Stimulated activated CD8-positive, alpha-beta memory T cell treated with anti-CD3 and anti-CD28 coated beads, Interleukin-2, amount 100 ng/mL, for 1 hour (primary cell): Measurements from ENCODE around the gene PHLDB3.
"Not testable (repeated sequence)": the region's sequence is repeated elsewhere in the genome, so short reads cannot be mapped to it uniquely, and the experiment has no call there.

ENCODE experiments used
- DNase-seq, 2 donors: peaks; one replicate each; pipeline ENCODE4 v3.0.0-alpha.2; 2020; ENCODE audit warnings: low read depth in 2 of 2

The PHLDB3 gene

DNA sequence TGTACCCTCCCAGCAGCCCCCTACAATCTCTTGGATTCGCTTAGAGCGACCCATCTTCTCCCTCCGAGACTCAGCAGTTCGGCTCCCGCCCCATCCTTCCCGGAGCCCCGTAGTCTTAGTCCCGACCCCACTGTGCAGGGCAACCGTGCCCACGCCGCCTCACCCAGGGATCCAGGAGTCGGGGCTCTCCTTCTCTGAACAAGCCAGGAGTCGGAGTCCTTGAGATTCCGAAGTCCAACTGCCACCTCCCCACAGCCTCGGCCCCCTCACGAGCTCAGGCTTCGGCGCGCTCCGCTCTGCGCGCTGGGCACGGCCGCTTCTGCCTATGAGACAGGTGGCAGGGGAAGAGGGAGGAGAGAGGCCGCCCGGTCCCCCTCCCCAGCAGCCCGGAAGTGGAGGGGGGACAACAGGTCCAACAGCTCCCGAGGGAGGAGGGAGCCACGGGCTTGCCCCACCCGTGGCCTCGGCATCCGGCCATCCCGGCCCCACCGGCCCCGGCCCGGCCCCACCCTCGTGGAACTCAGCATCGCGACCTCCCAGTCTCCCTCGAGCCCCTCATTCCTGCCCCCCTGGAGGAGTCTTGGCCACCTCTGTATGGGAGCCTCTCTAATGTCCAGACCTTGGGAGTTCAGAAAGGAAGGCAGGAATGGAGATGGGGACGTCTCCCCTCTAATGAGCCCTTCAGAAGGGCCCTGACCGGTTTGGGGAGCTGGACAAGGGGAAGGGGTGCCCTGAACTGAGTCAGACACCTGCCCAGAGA, at the start of gene PHLDB3:
PHLDB3 (minus strand) TSS at position 321 of the 760 bp plus-strand sequence. CDS start 628 bp downstream, outside the sequence.
- peak in 1 of 2 donors; percentile 10 for DNase-seq

GRCh38 chr19:43553656-43554055, 49.1 kb upstream of the PHLDB3 start:
- DNase-seq: no peak

GRCh38 chr19:43552616-43553015, 48.1 kb upstream of the PHLDB3 start:
- no peak for DNase-seq

GRCh38 chr19:43552198-43552450, 47.6 kb upstream of the PHLDB3 start:
- no peak for DNase-seq

GRCh38 chr19:43551399-43552197, 47.1 kb upstream of the PHLDB3 start:
- no peak for DNase-seq

DNA sequence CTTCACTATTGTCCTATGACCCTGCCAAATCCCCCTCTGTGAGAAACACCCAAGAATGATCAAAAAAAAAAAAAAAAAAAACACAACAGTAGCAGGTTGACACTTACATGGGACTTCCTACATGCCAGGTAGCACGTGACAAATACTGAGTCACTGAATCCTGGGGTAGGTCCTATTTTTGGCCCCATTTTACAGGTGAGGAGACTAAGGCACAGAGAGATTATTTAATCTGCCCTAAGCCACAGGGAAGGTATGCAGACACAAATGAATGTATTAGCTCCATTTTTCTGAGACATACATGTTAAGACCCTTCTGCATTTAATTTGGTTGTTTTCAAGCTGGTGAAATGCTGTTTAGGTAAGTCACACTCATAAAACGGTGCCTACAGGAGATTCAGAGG, 44.2 kb upstream of the PHLDB3 start:
- DNase-seq: no peak

DNA sequence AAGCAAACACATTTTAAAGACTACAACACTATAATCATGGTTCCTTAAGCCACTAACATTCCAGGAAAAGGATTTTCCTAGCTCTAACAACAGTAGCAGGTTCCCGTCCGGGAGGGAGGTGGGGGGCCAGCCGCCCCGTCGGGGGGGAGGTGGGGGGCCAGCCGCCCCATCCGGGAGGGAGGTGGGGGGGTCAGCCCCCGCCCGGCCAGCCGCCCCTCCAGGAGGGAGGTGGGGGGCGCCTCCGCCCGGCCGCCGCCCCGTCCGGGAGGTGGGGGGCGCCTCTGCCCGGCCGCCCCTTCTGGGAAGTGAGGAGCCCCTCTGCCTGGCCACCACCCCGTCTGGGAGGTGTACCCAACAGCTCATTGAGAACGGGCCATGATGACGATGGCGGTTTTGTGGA, 43.4 kb upstream of the PHLDB3 start:
- not testable (repeated sequence) for DNase-seq

DNA sequence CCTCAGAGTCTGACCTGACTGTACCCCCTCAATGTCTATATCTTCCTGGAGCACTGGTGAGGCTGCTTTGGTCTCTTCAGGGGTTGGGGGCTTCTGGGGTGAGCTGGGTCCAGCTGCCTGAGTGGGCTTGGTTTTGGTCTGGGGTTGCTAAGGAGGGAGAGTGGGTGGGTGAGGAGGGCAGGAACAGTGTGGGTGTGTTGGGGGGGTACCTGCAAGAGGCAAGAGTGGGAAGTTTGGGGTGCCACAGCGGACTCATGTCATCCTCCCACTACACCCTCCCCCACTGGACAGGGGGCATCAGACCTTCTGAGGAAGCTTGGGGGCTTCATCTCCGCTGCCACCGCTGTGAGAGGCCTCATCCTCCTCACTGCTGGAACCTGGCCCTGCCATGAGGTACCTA, 42.0 kb upstream of the PHLDB3 start:
- DNase-seq: no peak

DNA sequence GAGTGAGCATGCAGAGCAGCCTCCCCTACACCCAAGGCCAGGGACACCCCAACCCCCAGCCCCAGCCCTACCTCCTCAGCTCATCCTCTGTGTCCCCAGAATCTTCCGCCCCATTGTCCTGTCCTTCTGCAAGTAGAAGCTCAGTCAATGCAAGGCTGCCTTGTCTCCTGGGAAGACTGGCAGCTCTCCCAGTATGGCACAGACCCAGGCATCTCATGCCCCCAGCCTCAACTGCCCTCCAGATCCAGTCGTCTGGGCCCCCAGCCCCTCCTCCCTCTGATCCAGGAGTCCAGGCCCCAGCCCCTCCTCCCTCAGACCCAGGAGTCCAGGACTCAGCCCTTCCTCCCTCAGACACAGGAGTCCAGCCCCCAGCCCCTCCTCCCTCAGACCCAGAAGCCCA, 41.4 kb upstream of the PHLDB3 start:
- DNase-seq: no peak

GRCh38 chr19:43545276-43545675, 40.7 kb upstream of the PHLDB3 start:
- DNase-seq: no peak

DNA sequence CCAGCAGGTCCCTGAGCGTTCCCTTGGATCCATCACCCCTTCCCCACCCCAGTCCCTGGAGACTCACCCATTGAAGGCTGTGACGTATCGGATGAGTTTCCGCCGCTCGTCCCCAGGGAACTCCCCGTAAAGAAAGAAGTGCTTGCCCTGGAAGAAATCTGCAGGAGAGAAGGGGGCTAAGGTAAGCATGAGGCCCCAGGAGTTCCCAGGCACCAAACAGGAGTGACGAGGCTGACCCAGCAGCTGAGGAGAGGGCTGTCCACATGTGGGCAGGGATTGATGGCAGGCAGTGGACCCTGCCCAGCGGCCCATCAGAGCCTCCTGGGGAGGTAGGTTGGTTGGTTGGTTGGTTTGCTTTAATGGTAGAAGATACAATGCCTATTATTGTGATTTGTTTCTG, 39.5 kb upstream of the PHLDB3 start:
- DNase-seq: no peak

GRCh38 chr19:43541920-43542650, 37.5 kb upstream of the PHLDB3 start:
- no peak for DNase-seq

- no peak for DNase-seq
Observed at GRCh38 chr19:43540381-43540780, 35.8 kb upstream of the PHLDB3 start.

DNA sequence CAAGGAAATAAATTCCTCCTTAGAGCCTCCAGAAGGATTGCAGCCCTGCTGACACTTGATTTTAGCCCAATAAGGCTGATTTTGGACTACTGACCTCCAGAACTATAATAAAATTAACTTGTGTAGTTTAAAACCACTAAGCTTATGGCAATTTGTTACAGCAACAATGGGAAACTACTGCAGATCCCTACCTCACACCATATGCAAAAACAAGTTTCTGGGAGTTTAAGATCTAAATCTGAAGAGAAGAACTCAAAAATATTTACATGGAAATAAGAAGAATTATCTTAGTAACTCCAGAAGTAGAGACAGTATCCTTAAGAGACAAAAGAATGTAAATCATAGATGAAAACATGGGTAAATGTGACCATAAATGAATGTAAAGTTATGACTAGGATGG, 34.4 kb upstream of the PHLDB3 start:
- DNase-seq: no peak

DNA sequence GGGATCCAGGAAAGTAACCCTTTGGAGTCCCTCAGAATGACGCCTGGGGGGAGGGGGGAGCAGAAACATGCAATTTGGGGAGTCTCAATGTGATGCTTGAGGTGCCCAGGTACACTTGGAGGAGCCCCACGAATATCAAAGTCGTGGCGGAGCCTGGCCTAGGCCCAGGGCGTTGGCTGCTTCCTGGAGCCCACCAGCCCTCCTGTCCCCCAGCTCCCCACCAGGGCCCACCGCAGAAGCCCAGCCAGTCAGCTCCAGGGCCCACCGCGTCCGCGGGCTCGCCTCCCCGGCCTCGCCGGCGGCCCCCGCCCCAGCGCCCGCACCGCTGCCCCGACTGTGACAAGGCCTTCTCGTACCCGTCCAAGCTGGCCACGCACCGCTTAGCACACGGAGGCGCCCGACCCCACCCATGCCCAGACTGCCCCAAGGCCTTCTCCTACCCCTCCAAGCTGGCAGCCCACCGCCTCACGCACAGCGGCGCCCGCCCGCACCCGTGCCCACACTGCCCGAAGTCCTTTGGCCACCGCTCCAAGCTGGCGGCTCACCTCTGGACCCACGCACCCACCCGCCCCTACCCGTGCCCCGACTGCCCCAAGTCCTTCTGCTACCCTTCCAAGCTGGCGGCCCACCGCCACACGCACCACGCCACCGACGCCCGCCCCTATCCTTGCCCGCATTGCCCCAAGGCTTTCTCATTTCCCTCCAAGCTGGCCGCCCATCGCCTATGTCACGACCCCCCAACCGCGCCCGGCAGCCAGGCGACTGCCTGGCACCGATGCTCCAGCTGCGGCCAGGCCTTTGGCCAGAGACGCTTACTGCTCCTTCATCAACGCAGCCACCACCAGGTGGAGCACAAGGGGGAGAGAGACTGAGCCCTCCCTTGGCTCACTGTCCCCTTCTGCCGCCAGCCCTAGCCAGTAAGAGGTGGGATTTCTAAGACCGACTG, 30.5 kb upstream of the PHLDB3 start:
- DNase-seq: no peak

DNA sequence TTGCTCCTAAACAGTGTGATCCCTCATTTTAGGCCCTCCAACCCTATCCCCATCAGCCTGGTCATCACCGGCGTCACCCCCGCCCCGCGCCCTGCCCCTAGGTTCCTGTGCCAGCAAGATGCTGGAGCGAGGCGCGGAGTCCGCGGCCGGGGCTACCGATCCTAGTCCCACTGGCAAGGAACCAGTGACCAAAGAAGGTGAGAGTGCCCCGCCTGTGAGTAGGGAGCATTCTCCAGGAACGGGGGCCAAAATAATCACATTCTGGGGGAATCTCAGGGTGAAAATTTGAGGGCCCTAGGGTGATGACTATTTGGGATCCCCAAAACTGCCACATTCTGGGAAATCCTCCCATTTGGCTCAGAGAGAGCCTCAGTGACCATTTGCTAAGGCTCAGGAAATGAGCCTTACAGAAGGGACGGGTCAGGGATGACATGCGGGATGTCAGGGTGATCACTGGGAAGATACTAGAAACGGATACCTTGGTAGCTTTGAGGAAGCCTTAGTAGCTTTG, 29.8 kb upstream of the PHLDB3 start:
- DNase-seq: no peak

GRCh38 chr19:43533546-43534304, 29.2 kb upstream of the PHLDB3 start:
- DNase-seq: peak; percentile 79 to 89

DNA sequence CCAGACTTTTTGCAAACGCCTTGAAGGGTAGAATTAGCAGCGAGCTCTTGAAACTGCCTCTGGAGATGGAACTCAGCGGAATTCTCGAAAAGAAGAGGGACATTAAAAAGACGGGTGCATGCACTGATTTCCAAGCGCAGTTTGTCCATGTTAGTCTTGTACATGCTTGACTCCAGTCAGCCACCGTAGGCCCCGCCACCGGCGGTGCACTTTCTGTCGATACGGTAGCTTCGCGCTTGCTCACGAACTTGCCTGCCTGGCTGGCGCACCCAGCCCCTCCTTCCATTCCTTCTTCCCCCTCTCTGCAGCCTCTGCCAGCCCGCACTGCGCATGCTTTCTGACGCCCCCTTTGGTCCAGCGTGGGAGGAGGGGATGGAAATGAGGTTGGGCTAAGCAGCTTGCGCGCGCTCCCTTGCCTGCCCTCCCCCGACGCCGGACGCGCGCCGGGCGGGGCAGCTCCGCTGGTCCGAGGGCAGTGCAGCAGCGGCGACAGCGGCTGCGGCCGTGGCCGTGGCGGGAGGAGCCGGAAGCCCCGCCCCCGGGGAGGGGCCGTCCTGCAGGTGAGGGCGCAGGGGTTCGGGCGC, 28.5 kb upstream of the PHLDB3 start, which contains the start of gene ZNF575:
ZNF575 (plus strand) TSS at position 227 of the 584 bp plus-strand sequence. CDS start 1,235 bp downstream, outside the sequence.
- DNase-seq: peak; percentile 54 to 74

- no peak for DNase-seq
Observed at GRCh38 chr19:43532571-43532961, 28.0 kb upstream of the PHLDB3 start.
